SK-N-SH (cell line): Measurements from ENCODE around the gene ARSH. TPM values are rescaled to one million over a fixed set of nuclear protein-coding genes. Genes with fewer than 3 reads are reported as not detected.

Experiments used
- CTCF ChIA-PET: fragments of 300-600, 350-600 bp; formaldehyde crosslinking; extraction: SDS; loops from one replicate; lab custom pipeline; 2021; lab: Yijun Ruan, JAX
- POLR2A ChIA-PET: fragments of 350-600 bp; sonication (Branson Sonifier 250); formaldehyde crosslinking; extraction: SDS; loops from one replicate; lab custom pipeline; 2020; ENCODE audit warnings: antibody characterized with exemption, inconsistent platforms; lab: Yijun Ruan, JAX
- DNase-seq: peaks from one replicate; pipeline ENCODE4 v3.0.0; 2012
- H2AFZ ChIP-seq: fragments of 200-600 bp; sonication (generic); 2 replicates; pipeline ENCODE4 v1.8.1; 2016; ENCODE audit warnings: antibody characterized with exemption, mild to moderate bottlenecking, low read depth
- H3F3A ChIP-seq: fragments of 200-600 bp; sonication (generic); replicated peaks from 2 replicates; pipeline ENCODE3; 2016; ENCODE audit warnings: antibody characterized with exemption, mild to moderate bottlenecking; ENCODE audit not compliant: insufficient read depth
- H3K27ac ChIP-seq, 2 experiments: fragments of 200-500 bp in 1 of 2; fragments of 200-600 bp in 1 of 2; sonication (Bioruptor generic) in 1 of 2; sonication (generic), shearing (Covaris generic) in 1 of 2; 2 replicates each; pipeline versions ENCODE4 v1.5.1 to v1.6.1; 2014 to 2016; ENCODE audit warnings: low read depth in 2 of 2, inconsistent platforms in 1 of 2, low read length in 1 of 2, mild to moderate bottlenecking in 1 of 2, mixed read lengths in 1 of 2
- H3K27me3 ChIP-seq: fragments of 200-600 bp; sonication (generic), shearing (Covaris generic); 2 replicates; pipeline ENCODE4 v1.6.1; 2016; ENCODE audit warnings: mixed run types; ENCODE audit not compliant: insufficient read depth
- H3K36me3 ChIP-seq, 2 experiments: fragments of 200-500 bp in 1 of 2; fragments of 200-600 bp in 1 of 2; sonication (Bioruptor generic) in 1 of 2; sonication (generic) in 1 of 2; replicated peaks in 1 of 2; 2 replicates each; pipeline versions ENCODE3 to v1.5.1; 2014 to 2016; ENCODE audit warnings: low read length in 1 of 2, mild to moderate bottlenecking in 1 of 2; ENCODE audit not compliant: insufficient read depth in 2 of 2, control insufficient read depth in 1 of 2
- H3K4me1 ChIP-seq, 2 experiments: fragments of 200-500 bp in 1 of 2; fragments of 200-600 bp in 1 of 2; sonication (Bioruptor generic) in 1 of 2; sonication (generic), shearing (Covaris generic) in 1 of 2; 2 replicates each; pipeline versions ENCODE4 v1.5.1 to v1.6.1; 2014 to 2016; ENCODE audit warnings: low read depth in 1 of 2, low read length in 1 of 2, mixed run types in 1 of 2; ENCODE audit not compliant: insufficient read depth in 2 of 2, control insufficient read depth in 1 of 2
- H3K4me2 ChIP-seq: fragments of 200-600 bp; sonication (generic), shearing (Covaris generic); 2 replicates; pipeline ENCODE4 v1.6.1; 2017; ENCODE audit warnings: mixed run types
- H3K4me3 ChIP-seq, 2 experiments: fragments of 200-500 bp in 1 of 2; fragments of 200-600 bp in 1 of 2; sonication (Bioruptor generic) in 1 of 2; sonication (generic), shearing (Covaris generic) in 1 of 2; 2 replicates each; pipeline versions ENCODE4 v1.5.1 to v1.8.1; 2014 to 2016; ENCODE audit warnings: low read depth in 2 of 2, inconsistent platforms in 1 of 2, low read length in 1 of 2, mild to moderate bottlenecking in 1 of 2, mixed read lengths in 1 of 2, moderate library complexity in 1 of 2
- H3K79me2 ChIP-seq: fragments of 200-600 bp; sonication (generic); 2 replicates; pipeline ENCODE4 v1.8.1; 2017; ENCODE audit warnings: mild to moderate bottlenecking; ENCODE audit not compliant: insufficient read depth
- H3K9ac ChIP-seq: fragments of 200-600 bp; sonication (generic); 2 replicates; pipeline ENCODE4 v1.6.1; 2017; ENCODE audit warnings: mixed run types
- H3K9me2 ChIP-seq: fragments of 200-600 bp; sonication (generic); 2 replicates; pipeline ENCODE4 v1.6.1; 2017; ENCODE audit warnings: mixed run types
- H3K9me3 ChIP-seq: fragments of 200-600 bp; sonication (generic); 2 replicates; pipeline ENCODE4 v1.6.1; 2017; ENCODE audit warnings: mixed run types, mild to moderate bottlenecking, moderate library complexity
- H4K20me1 ChIP-seq: fragments of 200-600 bp; sonication (generic); 2 replicates; pipeline ENCODE4 v1.6.1; 2017; ENCODE audit warnings: mild to moderate bottlenecking, mixed run types; ENCODE audit not compliant: insufficient read depth
- EP300 ChIP-seq, 2 experiments: IDR thresholded peaks; 2 replicates each; pipeline versions ENCODE4 v1.4.0 to v1.6.1; 2012; ENCODE audit warnings: borderline replicate concordance in 1 of 2, low read depth in 1 of 2, low read length in 1 of 2
- FOXM1 ChIP-seq: IDR thresholded peaks from 2 replicates; pipeline ENCODE4 v1.4.0; 2012; ENCODE audit warnings: low read depth, mild to moderate bottlenecking
- PBX3 ChIP-seq: IDR thresholded peaks from 2 replicates; pipeline ENCODE4; 2012
- POLR2AphosphoS5 ChIP-seq: IDR thresholded peaks from 2 replicates; pipeline ENCODE4 v1.6.1; 2012; ENCODE audit warnings: low read depth, low read length
- RCOR1 ChIP-seq: fragments of 150-350 bp; IDR thresholded peaks from 2 replicates; pipeline ENCODE4 v1.6.1; 2017; ENCODE audit warnings: antibody characterized with exemption, low read length
- REST ChIP-seq: IDR thresholded peaks from 2 replicates; pipeline ENCODE4 v1.6.1; 2012; ENCODE audit warnings: mild to moderate bottlenecking, low read depth, low read length, moderate library complexity
- RFX5 ChIP-seq: IDR thresholded peaks from 2 replicates; pipeline ENCODE4 v1.6.1; 2012; ENCODE audit warnings: mild to moderate bottlenecking, improper control_type of control experiment, low read length
- SIN3A ChIP-seq: IDR thresholded peaks from 2 replicates; pipeline ENCODE4 v1.6.1; 2012; ENCODE audit warnings: low read depth, mild to moderate bottlenecking, low read length, moderate library complexity, borderline replicate concordance
- TAF1 ChIP-seq: IDR thresholded peaks from 2 replicates; pipeline ENCODE4 v1.6.1; 2012; ENCODE audit warnings: low read depth, mild to moderate bottlenecking, low read length, moderate library complexity, borderline replicate concordance
- TEAD4 ChIP-seq: IDR thresholded peaks from 2 replicates; pipeline ENCODE4 v1.4.0; 2012; ENCODE audit warnings: mild to moderate bottlenecking, borderline replicate concordance; ENCODE audit not compliant: insufficient read depth
- ZBTB33 ChIP-seq: IDR thresholded peaks from 2 replicates; pipeline ENCODE4 v1.4.0; 2012; ENCODE audit warnings: low read depth, borderline replicate concordance
- WGBS: methylation state at CpG from one replicate; pipeline ENCODE4 v1.1.6; 2017; ENCODE audit warnings: low lambda C conversion rate; 5-methylcytosine and 5-hydroxymethylcytosine counted together
- polyA plus RNA-seq, 3 experiments: library from polyadenylated mRNA; depleted of rRNA; stranded (reverse); fragments of >200 nt; gene quantifications; 2 replicates each; pipeline ENCODE4 v1.2.3, GENCODE V29; 2012

Gene ARSH
- polyA plus RNA-seq, 1 of the 3 experiments (the other 2 are of a cell fraction): not detected

- Histone ChIP-seq H3K9ac (no peak overlapping the region), H3K79me2 (no peaks in the 10 kb centered on the region), H3F3A (no peaks in the 10 kb centered on the region), H2AFZ (no peak overlapping the region), H3K27ac (no peak overlapping the region), H3K4me3 (no peak overlapping the region), H3K36me3 (no peaks in the 10 kb centered on the region), H3K27me3 (no peaks in the 10 kb centered on the region; the same call in 1 of the 2 replicates), H3K4me2 (no peak overlapping the region), H4K20me1 (no peaks in the 10 kb centered on the region), H3K9me3 (no peaks in the 10 kb centered on the region), H3K9me2 (no peaks in the 10 kb centered on the region), H3K4me1 (peaks cover 0 to 4% of the 10 kb centered on the region in 2 experiments; a peak in 1 of 4 replicates)
- CTCF ChIA-PET: no interaction called here
- no peak for TF ChIP-seq FOXM1
- TF ChIP-seq RCOR1: no peak
- TF ChIP-seq EP300 (IDR thresholded peaks at IDR 0.05; ENCODE audit: borderline replicate concordance in 1 of 2, low read depth in 1 of 2, low read length in 1 of 2): no peak
- TF ChIP-seq ZBTB33: no peak
- no peak for TF ChIP-seq SIN3A
- no peak for TF ChIP-seq TAF1
- TF ChIP-seq TEAD4: no peak
- no peak for TF ChIP-seq RFX5
- no peak for TF ChIP-seq PBX3
- TF ChIP-seq REST: no peak
- TF ChIP-seq POLR2AphosphoS5: no peak
- no peak for DNase-seq
- 28% methylated on average over 10 of the region's 10 CpGs for whole genome bisulfite sequencing
- POLR2A ChIA-PET: no interaction called here
Observed at GRCh38 chrX:3026074-3026815, 19.9 kb downstream of the ARSH start.
